Ishikawa (cell line): Measurements from ENCODE around the gene CD46.

Experiments used
- CEBPB ChIP-seq: IDR thresholded peaks from 2 replicates; pipeline ENCODE4 v1.6.1; 2012
- CREB1 ChIP-seq: IDR thresholded peaks from 2 replicates; pipeline ENCODE4 v1.6.1; 2012; ENCODE audit warnings: low read depth
- EGR1 ChIP-seq: IDR thresholded peaks from 2 replicates; pipeline ENCODE4 v1.6.1; 2012
- EP300 ChIP-seq: IDR thresholded peaks from 2 replicates; pipeline ENCODE4 v1.6.1; 2012; ENCODE audit warnings: borderline replicate concordance
- FOXM1 ChIP-seq: IDR thresholded peaks from 2 replicates; pipeline ENCODE4 v1.6.1; 2012; ENCODE audit warnings: low read depth, borderline replicate concordance
- NFIC ChIP-seq: IDR thresholded peaks from 2 replicates; pipeline ENCODE4 v1.6.1; 2012
- RAD21 ChIP-seq: IDR thresholded peaks from 2 replicates; pipeline ENCODE4 v1.6.1; 2012; ENCODE audit warnings: low read depth
- REST ChIP-seq: IDR thresholded peaks from 2 replicates; pipeline ENCODE4 v1.6.1; 2012; ENCODE audit warnings: low read depth, mild to moderate bottlenecking
- TAF1 ChIP-seq: IDR thresholded peaks from 2 replicates; pipeline ENCODE4 v1.6.1; 2012; ENCODE audit warnings: low read depth, mild to moderate bottlenecking
- TCF12 ChIP-seq: IDR thresholded peaks from 2 replicates; pipeline ENCODE4 v1.6.1; 2012; ENCODE audit warnings: low read depth
- TEAD4 ChIP-seq: IDR thresholded peaks from 2 replicates; pipeline ENCODE4 v1.6.1; 2012
- YY1 ChIP-seq: IDR thresholded peaks from 2 replicates; pipeline ENCODE4 v1.6.1; 2012; ENCODE audit warnings: low read depth
- ZBTB7A ChIP-seq: IDR thresholded peaks from 2 replicates; pipeline ENCODE4 v1.6.1; 2012; ENCODE audit warnings: low read depth
- TF ChIP-seq, protein P1 (sequence below): IDR thresholded peaks from 2 replicates; pipeline ENCODE4 v1.6.1; 2012
- TF ChIP-seq, protein P2 (sequence below): IDR thresholded peaks from 2 replicates; pipeline ENCODE4 v1.6.1; 2012

Gene CD46

GRCh38 chr1:207817166-207817565 lies 65.3 kb downstream of the CD46 start:
- no peak for TF ChIP-seq EP300
- no peak for TF ChIP-seq NFIC
- no peak for TF ChIP-seq TEAD4
- no peak for TF ChIP-seq REST
- TF ChIP-seq CEBPB: no peak
- TF ChIP-seq CREB1: no peak
- TF ChIP-seq FOXM1: no peak
- no peak for TF ChIP-seq TCF12
- TF ChIP-seq, protein P1, sequence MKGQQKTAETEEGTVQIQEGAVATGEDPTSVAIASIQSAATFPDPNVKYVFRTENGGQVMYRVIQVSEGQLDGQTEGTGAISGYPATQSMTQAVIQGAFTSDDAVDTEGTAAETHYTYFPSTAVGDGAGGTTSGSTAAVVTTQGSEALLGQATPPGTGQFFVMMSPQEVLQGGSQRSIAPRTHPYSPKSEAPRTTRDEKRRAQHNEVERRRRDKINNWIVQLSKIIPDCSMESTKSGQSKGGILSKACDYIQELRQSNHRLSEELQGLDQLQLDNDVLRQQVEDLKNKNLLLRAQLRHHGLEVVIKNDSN: no peak
- no peak for TF ChIP-seq EGR1
- TF ChIP-seq, protein P2, sequence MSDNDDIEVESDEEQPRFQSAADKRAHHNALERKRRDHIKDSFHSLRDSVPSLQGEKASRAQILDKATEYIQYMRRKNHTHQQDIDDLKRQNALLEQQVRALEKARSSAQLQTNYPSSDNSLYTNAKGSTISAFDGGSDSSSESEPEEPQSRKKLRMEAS: no peak
- TF ChIP-seq TAF1: no peak
- TF ChIP-seq RAD21: no peak
- no peak for TF ChIP-seq ZBTB7A
- TF ChIP-seq YY1: no peak

- no peak for TF ChIP-seq CREB1
- TF ChIP-seq NFIC: no peak
- no peak for TF ChIP-seq REST
- no peak for TF ChIP-seq TCF12
These were observed 66.2 kb downstream of the CD46 start for GRCh38 chr1:207817778-207818751.

DNA sequence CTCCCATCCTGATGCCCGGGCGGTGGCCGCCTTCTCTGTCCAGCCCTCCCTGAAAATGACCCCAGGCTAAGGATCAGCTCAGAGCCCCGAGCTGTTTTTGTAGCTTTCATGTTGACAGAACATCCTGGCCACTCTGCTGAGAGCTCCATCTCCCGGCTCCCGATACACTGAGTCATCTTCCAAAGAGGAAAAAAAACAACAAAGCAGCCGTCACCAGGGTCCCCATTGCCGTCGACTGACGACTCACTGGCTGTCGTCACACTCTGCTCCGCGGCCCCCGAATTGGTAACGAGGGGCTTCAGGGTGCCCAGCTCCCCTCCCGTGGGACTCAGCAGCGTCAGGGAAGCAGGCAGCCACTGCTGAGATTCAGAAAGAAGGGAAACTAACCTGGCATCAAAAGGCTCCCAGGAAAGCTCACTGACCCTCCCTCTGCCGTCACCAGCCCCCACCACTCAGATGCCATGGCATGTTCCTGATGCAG lies 67.2 kb downstream of the CD46 start:
- TF ChIP-seq, protein P1: no peak

GRCh38 chr1:207820568-207821463 lies 69.0 kb downstream of the CD46 start:
- TF ChIP-seq REST (no peak), ZBTB7A (no peak), YY1 (no peak), EGR1 (no peak), TEAD4 (no peak), TCF12 (no peak), NFIC (no peak), EP300 (no peak), CREB1 (no peak)
- TF ChIP-seq, protein P1: no peak
- TF ChIP-seq, protein P2: no peak
